AG04449 (cell line): Measurements from ENCODE around the gene RBMS3.

ENCODE experiments used
- CTCF ChIA-PET: fragments of 350-600 bp; formaldehyde crosslinking; extraction: SDS; loops from one replicate; lab custom pipeline; 2021; ENCODE audit warnings: antibody characterized with exemption; lab: Yijun Ruan, JAX
- POLR2A ChIA-PET: fragments of 400-600, 350-600 bp; formaldehyde crosslinking; extraction: SDS; loops from one replicate; lab custom pipeline; 2020; ENCODE audit warnings: antibody characterized with exemption, inconsistent platforms; lab: Yijun Ruan, JAX
- DNase-seq: peaks from one replicate; pipeline ENCODE4 v3.0.0-alpha.2; 2010; ENCODE audit warnings: low read depth, low spot score
- H3K4me3 ChIP-seq: 2 replicates; pipeline ENCODE4 v1.5.1; 2011; ENCODE audit warnings: low read depth, mild to moderate bottlenecking, control low read depth, low read length
- CTCF ChIP-seq: IDR thresholded peaks from one replicate; pipeline ENCODE4 v1.5.1; 2011; ENCODE audit warnings: mild to moderate bottlenecking, moderate library complexity, low read length, control low read depth, inconsistent platforms; ENCODE audit not compliant: insufficient read depth; ENCODE audit errors: missing control alignments

RBMS3 gene

DNA sequence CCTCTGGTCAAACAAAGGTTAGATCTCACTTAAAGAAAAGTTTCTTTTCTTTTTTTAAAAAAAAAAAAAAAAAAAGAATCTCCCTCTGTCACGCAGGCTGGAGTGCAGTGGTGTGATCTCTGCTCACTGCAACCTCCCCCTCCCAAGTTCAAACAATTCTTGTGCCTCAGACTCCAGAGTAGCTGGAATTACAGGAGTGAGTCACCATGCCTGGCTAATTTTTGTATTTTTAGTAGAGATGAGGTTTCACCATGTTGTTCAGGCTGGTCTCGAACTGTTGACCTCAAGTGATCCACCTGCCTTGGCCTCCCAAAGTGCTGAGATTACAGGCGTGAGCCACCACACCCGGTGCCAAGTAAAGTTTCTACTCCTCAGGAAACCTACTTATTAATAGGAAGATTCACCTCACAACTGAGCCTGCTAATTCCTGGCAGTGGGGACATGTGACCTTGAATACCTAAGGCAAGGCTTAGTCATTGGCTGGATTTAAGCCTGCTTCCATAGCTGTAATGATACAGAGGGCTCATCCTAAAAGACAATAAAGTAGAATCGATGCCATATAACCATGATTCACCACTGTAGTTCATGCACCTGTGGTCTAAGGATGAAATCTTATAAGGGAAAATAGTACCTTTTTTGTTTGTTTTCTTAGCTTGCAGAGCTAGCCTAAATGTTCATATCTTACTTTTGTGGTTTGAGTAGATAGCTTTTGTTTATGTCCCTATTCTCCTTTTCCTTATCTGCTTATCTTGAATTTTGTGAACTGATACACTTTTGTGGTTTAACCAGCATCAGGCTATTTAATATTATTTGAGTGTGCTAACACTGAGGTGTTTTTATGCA lies 24.8 kb upstream of the RBMS3 start:
- ChIA-PET CTCF (interaction anchor here (0.6 to 0.8 kb wide), 2 partner anchors 9 to 26 kb away, joined by 3 read pairs; no protein-coding TSS in a partner anchor), POLR2A (interaction anchor here (0.7 kb wide), 1 partner anchor 37 kb away, joined by 3 read pairs; no protein-coding TSS in a partner anchor)
- no peak for DNase-seq
- H3K4me3 ChIP-seq, result no peak overlapping the region
- TF ChIP-seq CTCF, result no peak

- no peak overlapping the region for H3K4me3 ChIP-seq
- ChIA-PET CTCF (interaction anchor here (1.0 to 1.5 kb wide), 2 partner anchors 10 to 21 kb away, joined by 3 read pairs; no protein-coding TSS in a partner anchor), POLR2A (no interaction called here)
- no peak for DNase-seq
- TF ChIP-seq CTCF, result no peak
These were observed 22.7 kb upstream of the RBMS3 start for GRCh38 chr3:29258161-29258560.

GRCh38 chr3:29261119-29261518 lies 19.8 kb upstream of the RBMS3 start:
- no peak for TF ChIP-seq CTCF
- ChIA-PET CTCF (no interaction called here), POLR2A (no interaction called here)
- H3K4me3 ChIP-seq, result no peak overlapping the region
- DNase-seq, result no peak

DNA sequence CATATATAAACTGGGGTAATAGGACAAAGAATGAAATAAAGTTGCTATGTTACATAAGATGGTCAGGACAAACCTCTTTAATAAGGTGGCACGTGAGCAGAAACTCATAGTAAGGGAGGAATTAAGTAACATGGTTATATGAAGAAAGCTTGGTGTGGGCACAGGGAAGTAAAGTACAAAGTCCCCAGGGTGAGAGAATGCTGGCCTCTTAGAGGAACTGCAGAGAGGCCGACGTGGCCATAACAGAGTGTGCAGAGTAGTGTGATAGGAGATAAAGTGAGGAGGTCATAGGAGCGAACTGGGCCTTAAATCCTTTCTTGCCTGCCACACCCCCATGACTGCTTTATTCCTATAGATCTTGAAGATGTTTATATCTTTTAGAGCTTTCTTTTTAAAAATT lies 17.4 kb upstream of the RBMS3 start:
- no peak for DNase-seq
- POLR2A ChIA-PET, result no interaction called here
- CTCF ChIA-PET, result no interaction called here

DNA sequence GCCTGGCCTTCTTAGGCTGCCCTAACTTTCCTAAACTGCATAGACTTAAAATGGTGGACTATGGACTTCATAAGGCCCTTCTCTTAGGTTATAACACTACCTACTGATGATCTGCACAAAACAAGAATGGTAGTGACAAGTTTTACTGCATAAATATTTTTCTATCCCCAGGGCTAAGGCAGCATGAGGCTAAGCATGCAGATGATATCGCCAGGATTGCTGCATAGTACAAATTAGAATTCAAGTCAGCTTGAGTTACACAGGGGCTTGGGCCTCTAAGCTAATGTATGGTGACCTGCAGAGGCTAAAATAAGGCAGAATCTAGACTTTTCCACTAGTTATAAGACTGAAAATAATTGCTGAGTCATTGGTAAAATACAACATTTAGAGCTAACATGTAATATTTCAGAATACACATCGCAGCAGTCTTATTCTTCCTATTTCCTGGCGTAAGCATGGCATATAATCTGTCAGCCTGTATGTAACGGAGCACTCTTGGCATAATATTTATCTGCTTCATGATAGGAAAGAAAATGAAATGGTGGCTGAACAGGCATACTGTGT lies 15.3 kb upstream of the RBMS3 start:
- DNase-seq, result no peak
- POLR2A ChIA-PET, result no interaction called here
- H3K4me3 ChIP-seq, result no peak overlapping the region
- CTCF ChIA-PET, result interaction anchor here (0.6 kb wide), 1 partner anchor 10 kb away, joined by 3 read pairs; no protein-coding TSS in a partner anchor
- no peak for TF ChIP-seq CTCF

More for the DNA sequence above, 17.4 kb upstream of the RBMS3 start:
- H3K4me3 ChIP-seq, result no peak overlapping the region
- TF ChIP-seq CTCF, result no peak

GRCh38 chr3:29267226-29267625 lies 13.6 kb upstream of the RBMS3 start:
- ChIA-PET CTCF (interaction anchor here (1.1 kb wide), 1 partner anchor 13 kb away, joined by 3 read pairs; no protein-coding TSS in a partner anchor), POLR2A (no interaction called here)
- no peak overlapping the region for H3K4me3 ChIP-seq
- DNase-seq, result no peak
- no peak for TF ChIP-seq CTCF
